ENCODE measurements around the gene CDH24.

DNA sequence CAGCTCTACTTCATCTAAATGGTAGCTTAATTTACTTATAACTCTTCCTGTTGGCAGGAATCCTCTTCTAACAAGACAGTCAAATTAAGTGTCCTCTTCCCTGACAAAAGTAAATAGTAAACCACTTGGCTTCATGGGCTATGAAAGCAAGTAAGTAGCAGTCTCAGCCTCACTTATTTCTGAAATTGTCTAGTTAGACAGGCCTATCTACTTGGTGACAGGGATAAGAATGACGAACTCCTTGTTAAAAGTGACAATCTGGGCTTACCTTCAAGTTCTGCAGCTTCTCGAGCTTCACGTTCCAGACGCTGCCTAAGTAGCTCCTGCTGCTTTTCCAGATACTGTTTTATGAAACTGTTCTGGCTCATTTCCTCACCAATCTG is 32.9 kb upstream of the CDH24 start:
- no peak for TF ChIP-seq POLR2A (IDR thresholded peaks at IDR 0.05; ENCODE audit: low read depth, low read length)
- no peak for TF ChIP-seq POLR2AphosphoS5 (IDR thresholded peaks at IDR 0.05; ENCODE audit: low read depth, low read length)
- no peak for TF ChIP-seq TAF1 (IDR thresholded peaks at IDR 0.05; ENCODE audit: borderline replicate concordance, low read depth, low read length)
